Thyroid gland (tissue), 4 donors: ENCODE results near the gene HDAC7. TPM values are rescaled to one million over a fixed set of nuclear protein-coding genes. Genes with fewer than 3 reads are reported as not detected.

Experiments used
- DNase-seq, 2 donors: peaks; one replicate each; pipeline ENCODE4 v3.0.0-alpha.2; 2019
- H3K27ac ChIP-seq, 3 donors: fragments of 200-600 bp; sonication (generic); 1 replicate in 2 of 3; 2 replicates in 1 of 3; pipeline ENCODE4 v1.5.1; 2016 to 2019; ENCODE audit warnings: mild to moderate bottlenecking in 1 of 3, moderate library complexity in 1 of 3
- H3K27me3 ChIP-seq: fragments of 200-600 bp; sonication (generic); one replicate; pipeline ENCODE4 v1.5.1; 2019
- H3K36me3 ChIP-seq, 2 donors: fragments of 200-600 bp; sonication (generic); one replicate each; pipeline ENCODE4 v1.5.1; 2016 to 2019
- H3K4me1 ChIP-seq, 2 donors: fragments of 200-600 bp; sonication (generic); one replicate each; pipeline ENCODE4 v1.5.1; 2017 to 2019
- H3K4me3 ChIP-seq, 3 donors: fragments of 200-600 bp; sonication (generic); replicated peaks in 1 of 3; 1 replicate in 2 of 3; 2 replicates in 1 of 3; pipeline ENCODE4 v1.5.1; 2016; ENCODE audit warnings: mild to moderate bottlenecking in 1 of 3
- H3K9me3 ChIP-seq: fragments of 200-600 bp; sonication (generic); one replicate; pipeline ENCODE4 v1.5.1; 2017
- POLR2A ChIP-seq, 2 donors: fragments of 450-650 bp; IDR thresholded peaks; one replicate each; pipeline ENCODE4 v1.6.1; 2017; ENCODE audit warnings: antibody characterized with exemption in 2 of 2, mild to moderate bottlenecking in 2 of 2, moderate library complexity in 1 of 2
- WGBS, 2 donors: methylation state at CpG; one replicate each; pipeline ENCODE4 v1.1.5; 2017; 5-methylcytosine and 5-hydroxymethylcytosine counted together
- intact Hi-C: fragments of 100-400 bp; cut with DNase I; formaldehyde crosslinking; loops from one replicate; pipeline ENCODE4 v1.15.1; 2023
- total RNA-seq, 4 donors: library from RNA; depleted of rRNA; stranded (reverse); fragments of >200 nt; gene quantifications; one replicate each; pipeline ENCODE4 v1.2.3, GENCODE V29; 2016
- TF ChIP-seq, protein P1 (sequence below), 6 experiments: fragments of 200-600 bp in 3 of 6; fragments of 450-650 bp in 3 of 6; sonication (generic) in 3 of 6; IDR thresholded peaks; one replicate each; pipeline ENCODE4 v1.5.1; 2016 to 2019; ENCODE audit warnings: antibody characterized with exemption in 6 of 6, mild to moderate bottlenecking in 2 of 6, inconsistent platforms in 1 of 6, moderate library complexity in 1 of 6

HDAC7 gene
- total RNA-seq, 4 donors from 2014 or later = 44.5 to 61.9 (median 52.6) TPM

DNA sequence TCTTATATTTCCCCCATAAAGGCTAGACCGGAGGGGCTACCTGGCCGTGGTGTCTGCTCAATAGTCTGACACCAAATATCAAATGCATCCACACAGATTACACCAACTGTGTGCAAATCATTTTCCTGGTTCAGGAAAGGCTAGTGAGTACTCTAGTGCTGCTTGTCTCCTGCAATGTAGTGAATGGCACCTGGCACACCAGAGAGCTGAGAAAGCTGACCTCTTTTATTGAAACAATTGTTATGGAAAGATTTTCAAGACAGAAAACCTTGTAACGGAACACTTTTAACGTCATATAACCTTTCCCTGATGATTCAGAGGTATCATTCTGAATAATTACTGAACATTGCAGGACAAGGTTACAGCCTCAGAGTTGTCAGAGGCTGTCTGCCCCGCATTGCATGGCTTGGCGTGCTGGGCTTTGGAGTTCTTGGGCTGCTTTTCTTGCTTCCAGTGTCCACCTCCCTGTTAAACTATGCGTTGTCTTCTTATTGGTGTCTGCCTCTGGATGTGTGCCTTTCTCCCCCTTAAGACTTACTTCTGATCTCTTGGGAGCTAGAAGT is 40.7 kb upstream of the HDAC7 start:
- Histone ChIP-seq H3K4me3 (no peak overlapping the region), H3K27me3 (no peaks in the 10 kb centered on the region), H3K36me3 (no peaks in the 10 kb centered on the region), H3K9me3 (no peaks in the 10 kb centered on the region), H3K4me1 (no peaks in the 10 kb centered on the region), H3K27ac (no peak overlapping the region)
- TF ChIP-seq, protein P1, sequence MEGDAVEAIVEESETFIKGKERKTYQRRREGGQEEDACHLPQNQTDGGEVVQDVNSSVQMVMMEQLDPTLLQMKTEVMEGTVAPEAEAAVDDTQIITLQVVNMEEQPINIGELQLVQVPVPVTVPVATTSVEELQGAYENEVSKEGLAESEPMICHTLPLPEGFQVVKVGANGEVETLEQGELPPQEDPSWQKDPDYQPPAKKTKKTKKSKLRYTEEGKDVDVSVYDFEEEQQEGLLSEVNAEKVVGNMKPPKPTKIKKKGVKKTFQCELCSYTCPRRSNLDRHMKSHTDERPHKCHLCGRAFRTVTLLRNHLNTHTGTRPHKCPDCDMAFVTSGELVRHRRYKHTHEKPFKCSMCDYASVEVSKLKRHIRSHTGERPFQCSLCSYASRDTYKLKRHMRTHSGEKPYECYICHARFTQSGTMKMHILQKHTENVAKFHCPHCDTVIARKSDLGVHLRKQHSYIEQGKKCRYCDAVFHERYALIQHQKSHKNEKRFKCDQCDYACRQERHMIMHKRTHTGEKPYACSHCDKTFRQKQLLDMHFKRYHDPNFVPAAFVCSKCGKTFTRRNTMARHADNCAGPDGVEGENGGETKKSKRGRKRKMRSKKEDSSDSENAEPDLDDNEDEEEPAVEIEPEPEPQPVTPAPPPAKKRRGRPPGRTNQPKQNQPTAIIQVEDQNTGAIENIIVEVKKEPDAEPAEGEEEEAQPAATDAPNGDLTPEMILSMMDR (IDR thresholded peaks at IDR 0.05) = no peak
- TF ChIP-seq POLR2A (IDR thresholded peaks at IDR 0.05) = no peak
- intact Hi-C loops = no loop called here
- DNase-seq = no peak
- WGBS, 2 donors = 83 to 90% methylated on average over 7 of the region's 7 CpGs

DNA sequence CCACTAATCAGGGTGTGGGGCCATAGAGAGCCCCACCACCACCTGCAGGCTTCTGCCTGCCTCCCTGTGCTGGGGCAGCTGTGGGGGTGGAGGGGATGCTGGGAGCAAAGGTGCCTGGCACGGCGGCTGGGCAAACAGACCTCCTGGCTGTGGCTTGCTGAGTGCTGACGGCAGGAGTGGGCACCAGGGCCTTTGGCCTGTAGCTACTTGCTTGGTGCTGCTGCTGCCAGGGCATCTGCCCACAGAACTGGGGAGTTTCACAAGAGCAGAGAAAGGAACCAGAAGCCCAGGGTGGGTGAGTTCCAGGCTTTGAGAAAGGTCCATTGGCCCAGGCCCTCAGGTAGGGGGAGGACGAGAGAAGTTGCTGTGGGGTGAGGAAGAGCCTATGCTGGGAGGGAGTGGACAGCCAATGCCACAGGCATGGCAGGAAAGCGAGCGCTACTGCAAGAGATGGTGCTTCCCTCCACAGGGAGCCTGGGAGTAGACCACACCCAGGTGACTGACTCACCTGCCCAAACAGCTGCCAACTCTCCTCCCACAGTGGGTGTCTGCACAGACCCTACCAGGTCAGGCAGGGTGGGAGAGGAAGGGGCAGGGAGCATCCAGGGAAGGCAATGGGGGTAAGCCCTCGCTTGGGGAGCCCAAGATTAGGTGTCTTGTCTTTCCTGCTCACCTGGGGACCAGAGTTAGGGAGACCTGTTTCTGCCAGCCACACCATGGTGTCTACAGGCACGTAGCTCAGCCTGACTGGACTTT is 39.0 kb upstream of the HDAC7 start:
- no peak for DNase-seq
- Histone ChIP-seq H3K9me3 (no peaks in the 10 kb centered on the region), H3K27me3 (no peaks in the 10 kb centered on the region), H3K4me1 (no peaks in the 10 kb centered on the region), H3K27ac (no peak overlapping the region), H3K4me3 (no peak overlapping the region), H3K36me3 (no peaks in the 10 kb centered on the region)
- TF ChIP-seq POLR2A (IDR thresholded peaks at IDR 0.05) = no peak
- TF ChIP-seq, protein P1 (IDR thresholded peaks at IDR 0.05) = no peak
- 93 to 98% methylated on average over 5 of the region's 8 CpGs for WGBS, 2 donors
- intact Hi-C loops = no loop called here

DNA sequence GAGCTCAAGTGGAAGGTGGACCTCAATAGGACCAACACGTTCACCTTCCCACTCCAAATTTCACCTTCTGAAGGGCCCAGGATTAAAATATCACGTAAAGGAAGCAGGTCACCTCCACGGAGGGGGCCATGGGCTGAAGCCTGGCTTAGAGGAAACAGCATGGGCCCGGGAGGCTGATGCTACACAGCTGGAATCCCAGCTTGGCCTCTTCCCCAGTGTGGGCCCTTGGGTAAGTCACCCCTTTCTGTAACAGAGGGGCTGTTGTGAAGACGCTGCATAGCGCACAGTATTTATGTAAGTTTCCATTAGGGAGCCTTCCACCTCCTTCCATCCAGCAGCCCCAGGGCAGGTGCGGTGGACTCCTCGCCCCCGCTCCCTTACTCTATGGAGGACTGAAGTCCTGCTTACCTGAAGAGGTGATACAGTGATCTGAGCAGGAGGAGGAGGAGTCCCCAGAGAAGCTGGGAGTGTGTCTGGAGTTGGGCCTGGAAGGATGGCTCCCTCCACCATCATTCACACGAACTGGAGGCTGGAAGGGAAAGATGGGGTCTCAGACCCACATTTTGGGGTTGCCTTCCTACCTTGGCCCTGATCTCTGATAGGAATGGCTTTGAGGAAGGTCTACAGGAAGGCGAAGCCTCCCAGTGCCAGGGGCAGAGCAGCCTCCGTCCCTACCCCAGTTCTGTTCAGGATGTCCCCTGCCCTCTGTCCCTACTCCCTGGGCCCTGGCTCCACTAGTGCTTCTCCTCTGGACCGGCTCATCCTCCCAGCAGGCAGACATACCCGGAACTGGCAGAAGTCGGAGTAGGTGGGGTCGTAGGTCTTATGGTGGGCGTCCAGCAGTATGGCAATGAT is 37.2 kb upstream of the HDAC7 start:
- Histone ChIP-seq H3K4me1 (no peaks in the 10 kb centered on the region), H3K36me3 (no peaks in the 10 kb centered on the region), H3K27ac (no peak overlapping the region), H3K27me3 (no peaks in the 10 kb centered on the region), H3K9me3 (no peaks in the 10 kb centered on the region), H3K4me3 (no peak overlapping the region)
- 90 to 93% methylated on average over 17 of the region's 17 CpGs for WGBS, 2 donors
- TF ChIP-seq, protein P1 (IDR thresholded peaks at IDR 0.05) = no peak
- TF ChIP-seq POLR2A (IDR thresholded peaks at IDR 0.05) = no peak
- no peak for DNase-seq
- intact Hi-C loops = no loop called here

DNA sequence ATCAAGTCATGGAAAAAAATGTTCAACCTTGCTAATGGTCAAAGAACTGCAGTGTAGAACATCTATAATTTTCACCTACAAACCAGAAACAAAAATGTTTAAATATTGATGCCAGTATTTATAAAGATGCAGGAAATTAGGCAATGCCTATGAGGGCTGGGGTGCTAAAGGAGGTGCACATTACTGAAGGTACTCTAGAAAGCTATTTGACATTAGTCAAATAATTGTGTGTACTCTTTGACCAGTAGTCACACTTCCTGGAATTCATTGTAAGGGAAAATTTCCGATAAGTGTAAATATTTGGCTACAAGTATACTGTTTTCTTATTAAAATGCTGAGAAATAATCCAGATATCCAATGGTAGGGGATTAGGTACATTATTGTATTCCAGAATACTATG is 36.4 kb upstream of the HDAC7 start:
- Histone ChIP-seq H3K27ac (no peak overlapping the region), H3K9me3 (no peaks in the 10 kb centered on the region), H3K27me3 (no peaks in the 10 kb centered on the region), H3K4me1 (no peaks in the 10 kb centered on the region), H3K4me3 (no peak overlapping the region), H3K36me3 (no peaks in the 10 kb centered on the region)
- no peak for DNase-seq
- TF ChIP-seq, protein P1 (IDR thresholded peaks at IDR 0.05) = no peak
- TF ChIP-seq POLR2A (IDR thresholded peaks at IDR 0.05) = no peak
- intact Hi-C loops = no loop called here
- WGBS, 2 donors = 94 to 100% methylated on average over 1 of the region's 1 CpG
